ENCODE results near the gene MTRF1.
"Not testable (repeated sequence)": the region's sequence is repeated elsewhere in the genome, so short reads cannot be mapped to it uniquely, and the experiment has no call there.

Gene MTRF1

GRCh38 chr13:41263261-41263971 is at the start of gene MTRF1:
Gene MTRF1, minus strand, starts transcription at chr13:41263576. Its CDS starts 2,669 bp downstream, at chr13:41260907.
- DNase-seq, result peak; percentile 95

- no peak for DNase-seq
Observed at GRCh38 chr13:41313117-41313516, 49.7 kb upstream of the MTRF1 start.

- no peak for DNase-seq
Observed at GRCh38 chr13:41312176-41312500, 48.8 kb upstream of the MTRF1 start.

- peak; percentile 81 for DNase-seq
Observed at GRCh38 chr13:41311406-41312175, 48.2 kb upstream of the MTRF1 start.

- peak; percentile 99 for DNase-seq
Observed at GRCh38 chr13:41310963-41311405, 47.6 kb upstream of the MTRF1 start, which contains the start of gene NAA16. Gene NAA16, plus strand, starts transcription at chr13:41311267. Its CDS starts 262 bp downstream, at chr13:41311529.

GRCh38 chr13:41307884-41308640 is 44.7 kb upstream of the MTRF1 start:
- no peak for DNase-seq

GRCh38 chr13:41306271-41307145 is 43.1 kb upstream of the MTRF1 start:
- no peak for DNase-seq

- DNase-seq, result no peak
Observed at GRCh38 chr13:41304551-41304950, 41.2 kb upstream of the MTRF1 start.

- no peak for DNase-seq
Observed at GRCh38 chr13:41302743-41303142, 39.4 kb upstream of the MTRF1 start.

- DNase-seq, result no peak
Observed at GRCh38 chr13:41299316-41300094, 36.1 kb upstream of the MTRF1 start.

- no peak for DNase-seq
Observed at GRCh38 chr13:41296879-41297646, 33.7 kb upstream of the MTRF1 start.

GRCh38 chr13:41295973-41296372 is 32.6 kb upstream of the MTRF1 start:
- no peak for DNase-seq

- DNase-seq, result no peak
Observed at GRCh38 chr13:41294914-41295313, 31.5 kb upstream of the MTRF1 start.

GRCh38 chr13:41293272-41293671 is 29.9 kb upstream of the MTRF1 start:
- no peak for DNase-seq

GRCh38 chr13:41291246-41291645 is 27.9 kb upstream of the MTRF1 start:
- DNase-seq, result no peak

- no peak for DNase-seq
Observed at GRCh38 chr13:41289463-41289881, 26.1 kb upstream of the MTRF1 start.

- no peak for DNase-seq
Observed at GRCh38 chr13:41286370-41286769, 23.0 kb upstream of the MTRF1 start.

- DNase-seq, result no peak
Observed at GRCh38 chr13:41284512-41285288, 21.3 kb upstream of the MTRF1 start.

GRCh38 chr13:41282129-41282571 is 18.8 kb upstream of the MTRF1 start:
- DNase-seq, result no peak

GRCh38 chr13:41279156-41279555 is 15.8 kb upstream of the MTRF1 start:
- DNase-seq, result not testable (repeated sequence)
